ENCODE data around the gene BCL2.

The BCL2 gene

GRCh38 chr18:63083020-63083531, 236.5 kb downstream of the BCL2 start:
- DNase-seq = peak in 2 of 4 experiments; percentile 25 to 29

DNA sequence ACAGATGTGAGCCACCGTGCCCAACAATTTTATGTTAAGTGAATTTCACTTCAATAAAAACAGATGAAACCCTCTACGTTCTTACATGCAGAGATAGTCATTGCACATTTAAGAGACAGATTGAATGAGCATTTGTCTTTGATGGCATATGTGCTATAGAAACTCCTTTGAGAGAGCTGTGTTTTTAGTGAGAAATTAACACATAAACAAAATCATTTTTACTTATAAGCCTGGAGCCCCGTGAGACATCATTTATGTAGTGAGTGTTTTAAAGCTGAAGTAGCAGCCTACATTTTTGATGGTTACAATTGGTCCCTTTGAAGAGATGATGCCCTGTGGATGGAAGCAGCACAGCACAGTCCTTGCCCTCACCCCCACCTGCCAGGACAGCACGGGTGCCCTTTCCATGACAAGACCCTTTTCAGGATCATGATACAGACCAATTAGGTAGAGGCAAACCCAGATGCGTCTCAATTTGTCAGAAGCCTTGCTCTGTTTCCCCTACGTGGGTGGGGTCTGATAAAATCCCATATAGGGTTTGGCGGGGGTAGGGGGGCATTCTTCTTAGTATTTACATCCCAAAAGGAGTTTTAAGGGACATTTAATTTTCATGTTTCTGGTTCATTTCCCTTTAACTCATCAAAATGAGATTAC, 237.1 kb downstream of the BCL2 start:
- DNase-seq = no peak

DNA sequence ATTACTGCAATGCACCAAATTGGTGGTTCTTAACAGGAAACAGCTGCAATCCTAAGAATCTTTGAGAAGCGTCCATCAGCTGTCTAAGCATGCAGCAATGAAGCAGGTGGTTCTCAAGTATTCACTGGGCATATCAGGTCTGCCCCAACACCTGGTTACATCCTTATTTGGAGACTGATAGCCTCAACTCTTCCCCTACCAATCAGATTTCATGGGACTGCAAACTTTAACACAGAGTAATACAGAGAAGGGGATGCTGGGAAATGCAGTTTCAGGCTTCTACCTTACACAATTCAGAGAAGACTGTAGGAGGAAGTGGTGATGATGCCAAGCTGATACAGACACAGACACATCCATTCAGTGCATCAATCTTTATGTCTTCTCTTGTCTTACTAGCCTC, 240.5 kb downstream of the BCL2 start:
- peak; percentile 26 to 67 (median 51) for DNase-seq

GRCh38 chr18:63078471-63078870, 241.1 kb downstream of the BCL2 start:
- peak; percentile 26 to 88 (median 64) for DNase-seq

DNA sequence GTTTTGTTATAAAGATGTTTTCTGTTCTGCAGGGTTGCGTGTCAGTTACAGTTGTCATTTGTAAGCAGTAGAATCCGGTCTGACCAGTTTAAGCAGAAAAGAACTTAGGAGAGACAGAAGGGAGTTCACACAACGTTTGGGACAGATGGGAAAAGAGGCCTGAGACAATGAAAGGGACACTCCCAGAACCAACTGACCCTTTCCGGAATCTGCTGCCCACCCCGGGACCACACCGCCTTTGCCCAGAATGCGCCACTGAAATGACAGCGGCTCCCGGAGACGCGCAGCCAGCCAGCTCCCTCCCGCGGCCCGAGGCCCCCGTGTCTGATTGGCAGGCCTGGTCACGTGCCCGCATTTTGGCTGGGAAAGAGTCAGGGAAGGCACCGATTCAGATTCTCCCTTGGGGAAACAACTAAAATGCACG, 244.6 kb downstream of the BCL2 start:
- peak; percentile 76 to 89 (median 82) for DNase-seq

GRCh38 chr18:63073481-63073880, 246.1 kb downstream of the BCL2 start:
- DNase-seq = no peak

All from suppressor macrophage (primary cell).